Kidney epithelial cell (primary cell): Measurements from ENCODE around the gene NRG3. TPM values are rescaled to one million over a fixed set of nuclear protein-coding genes. Genes with fewer than 3 reads are reported as not detected.
"Not testable (repeated sequence)": the region's sequence is repeated elsewhere in the genome, so short reads cannot be mapped to it uniquely, and the experiment has no call there.

Experiments
- DNase-seq: peaks from one replicate; pipeline ENCODE4 v3.0.0-alpha.2; 2010; ENCODE audit warnings: low read depth
- H3K27me3 ChIP-seq: 2 replicates; pipeline ENCODE4 v1.6.0; 2011; ENCODE audit warnings: low read length; ENCODE audit not compliant: control insufficient read depth, insufficient read depth
- H3K36me3 ChIP-seq: 2 replicates; pipeline ENCODE4 v1.5.1; 2011; ENCODE audit warnings: low read length; ENCODE audit not compliant: control insufficient read depth, insufficient read depth
- H3K4me3 ChIP-seq: 2 replicates; pipeline ENCODE4 v1.5.1; 2011; ENCODE audit warnings: low read depth, mild to moderate bottlenecking, control low read depth, low read length
- total RNA-seq: library from RNA; depleted of rRNA; stranded (reverse); fragments of >200 nt; gene quantifications from 2 replicates; pipeline ENCODE4 v1.2.3, GENCODE V29; 2015
- TF ChIP-seq, protein P1 (sequence below): IDR thresholded peaks from 2 replicates; pipeline ENCODE4 v1.5.1; 2011; ENCODE audit warnings: mild to moderate bottlenecking, moderate library complexity, low read length, control low read depth, inconsistent platforms; ENCODE audit not compliant: insufficient read depth, poor library complexity, severe bottlenecking

Gene NRG3
- total RNA-seq, 1 donor from 2014 or later: 10.2 TPM

DNA sequence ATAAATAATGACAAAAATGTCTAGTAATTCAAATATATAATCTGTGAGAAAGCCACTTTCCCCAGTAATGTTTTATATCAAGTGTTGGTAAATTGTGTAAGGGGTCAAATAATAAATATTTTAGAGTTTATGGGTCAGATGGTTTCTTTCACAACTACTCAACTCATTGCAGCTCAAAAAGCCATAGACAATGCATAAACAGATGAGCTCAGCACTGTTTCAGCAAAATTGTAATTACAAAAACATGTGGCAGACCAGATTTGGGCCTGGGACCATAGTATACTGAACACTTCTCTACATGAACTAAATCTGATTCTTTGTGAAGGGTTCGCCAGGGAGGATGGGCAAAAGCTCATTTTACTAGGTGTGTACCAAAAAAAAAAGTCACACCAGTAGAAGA, 460.8 kb downstream of the NRG3 start:
- Histone ChIP-seq H3K27me3 (no peaks in the 10 kb centered on the region), H3K36me3 (no peaks in the 10 kb centered on the region), H3K4me3 (no peak overlapping the region)
- TF ChIP-seq, protein P1, sequence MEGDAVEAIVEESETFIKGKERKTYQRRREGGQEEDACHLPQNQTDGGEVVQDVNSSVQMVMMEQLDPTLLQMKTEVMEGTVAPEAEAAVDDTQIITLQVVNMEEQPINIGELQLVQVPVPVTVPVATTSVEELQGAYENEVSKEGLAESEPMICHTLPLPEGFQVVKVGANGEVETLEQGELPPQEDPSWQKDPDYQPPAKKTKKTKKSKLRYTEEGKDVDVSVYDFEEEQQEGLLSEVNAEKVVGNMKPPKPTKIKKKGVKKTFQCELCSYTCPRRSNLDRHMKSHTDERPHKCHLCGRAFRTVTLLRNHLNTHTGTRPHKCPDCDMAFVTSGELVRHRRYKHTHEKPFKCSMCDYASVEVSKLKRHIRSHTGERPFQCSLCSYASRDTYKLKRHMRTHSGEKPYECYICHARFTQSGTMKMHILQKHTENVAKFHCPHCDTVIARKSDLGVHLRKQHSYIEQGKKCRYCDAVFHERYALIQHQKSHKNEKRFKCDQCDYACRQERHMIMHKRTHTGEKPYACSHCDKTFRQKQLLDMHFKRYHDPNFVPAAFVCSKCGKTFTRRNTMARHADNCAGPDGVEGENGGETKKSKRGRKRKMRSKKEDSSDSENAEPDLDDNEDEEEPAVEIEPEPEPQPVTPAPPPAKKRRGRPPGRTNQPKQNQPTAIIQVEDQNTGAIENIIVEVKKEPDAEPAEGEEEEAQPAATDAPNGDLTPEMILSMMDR: no peak
- DNase-seq: no peak

GRCh38 chr10:82340166-82340565, 465.2 kb downstream of the NRG3 start:
- H3K27me3 ChIP-seq: no peaks in the 10 kb centered on the region
- DNase-seq: no peak
- H3K4me3 ChIP-seq: no peak overlapping the region
- TF ChIP-seq, protein P1: no peak
- H3K36me3 ChIP-seq: no peaks in the 10 kb centered on the region

GRCh38 chr10:82349590-82349989, 474.6 kb downstream of the NRG3 start:
- H3K27me3 ChIP-seq, DNase-seq, H3K36me3 ChIP-seq, H3K4me3 ChIP-seq: not testable (repeated sequence)

DNA sequence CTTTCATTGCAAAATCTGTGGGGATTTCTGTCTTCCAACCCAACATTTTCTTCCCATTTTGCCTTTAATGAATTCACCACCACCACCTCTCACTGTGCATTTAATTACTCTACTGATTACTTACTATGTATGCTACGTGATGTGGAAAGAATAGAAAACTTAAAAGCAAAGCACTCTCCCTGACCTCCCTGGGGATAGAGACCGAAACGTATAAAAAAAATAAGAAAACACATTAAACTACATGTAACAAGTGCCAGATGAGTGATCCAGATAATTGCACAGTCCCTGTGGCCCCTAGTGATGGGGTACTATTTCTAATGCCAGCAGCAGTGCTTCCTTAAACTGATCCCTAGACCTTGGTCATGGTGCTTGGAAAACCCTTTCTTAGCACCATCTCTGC, 478.4 kb downstream of the NRG3 start:
- Histone ChIP-seq H3K27me3 (no peaks in the 10 kb centered on the region), H3K4me3 (no peak overlapping the region), H3K36me3 (no peaks in the 10 kb centered on the region)
- no peak for DNase-seq
- TF ChIP-seq, protein P1: no peak

GRCh38 chr10:82358486-82359099, 483.6 kb downstream of the NRG3 start:
- TF ChIP-seq, protein P1: no peak
- no peak for DNase-seq
- Histone ChIP-seq H3K4me3 (no peak overlapping the region), H3K27me3 (no peaks in the 10 kb centered on the region), H3K36me3 (no peaks in the 10 kb centered on the region)

- Histone ChIP-seq H3K4me3 (no peak overlapping the region), H3K36me3 (no peaks in the 10 kb centered on the region), H3K27me3 (no peaks in the 10 kb centered on the region)
- TF ChIP-seq, protein P1: no peak
- DNase-seq: no peak
Measured at GRCh38 chr10:82361256-82361655, 486.3 kb downstream of the NRG3 start.
